ENCODE data around the gene LEFTY2. TPM values are rescaled to one million over a fixed set of nuclear protein-coding genes. Genes with fewer than 3 reads are reported as not detected.
"Not testable (repeated sequence)": the region's sequence is repeated elsewhere in the genome, so short reads cannot be mapped to it uniquely, and the experiment has no call there.

LEFTY2 gene, protein sequence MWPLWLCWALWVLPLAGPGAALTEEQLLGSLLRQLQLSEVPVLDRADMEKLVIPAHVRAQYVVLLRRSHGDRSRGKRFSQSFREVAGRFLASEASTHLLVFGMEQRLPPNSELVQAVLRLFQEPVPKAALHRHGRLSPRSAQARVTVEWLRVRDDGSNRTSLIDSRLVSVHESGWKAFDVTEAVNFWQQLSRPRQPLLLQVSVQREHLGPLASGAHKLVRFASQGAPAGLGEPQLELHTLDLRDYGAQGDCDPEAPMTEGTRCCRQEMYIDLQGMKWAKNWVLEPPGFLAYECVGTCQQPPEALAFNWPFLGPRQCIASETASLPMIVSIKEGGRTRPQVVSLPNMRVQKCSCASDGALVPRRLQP
- total RNA-seq, result not detected

DNA sequence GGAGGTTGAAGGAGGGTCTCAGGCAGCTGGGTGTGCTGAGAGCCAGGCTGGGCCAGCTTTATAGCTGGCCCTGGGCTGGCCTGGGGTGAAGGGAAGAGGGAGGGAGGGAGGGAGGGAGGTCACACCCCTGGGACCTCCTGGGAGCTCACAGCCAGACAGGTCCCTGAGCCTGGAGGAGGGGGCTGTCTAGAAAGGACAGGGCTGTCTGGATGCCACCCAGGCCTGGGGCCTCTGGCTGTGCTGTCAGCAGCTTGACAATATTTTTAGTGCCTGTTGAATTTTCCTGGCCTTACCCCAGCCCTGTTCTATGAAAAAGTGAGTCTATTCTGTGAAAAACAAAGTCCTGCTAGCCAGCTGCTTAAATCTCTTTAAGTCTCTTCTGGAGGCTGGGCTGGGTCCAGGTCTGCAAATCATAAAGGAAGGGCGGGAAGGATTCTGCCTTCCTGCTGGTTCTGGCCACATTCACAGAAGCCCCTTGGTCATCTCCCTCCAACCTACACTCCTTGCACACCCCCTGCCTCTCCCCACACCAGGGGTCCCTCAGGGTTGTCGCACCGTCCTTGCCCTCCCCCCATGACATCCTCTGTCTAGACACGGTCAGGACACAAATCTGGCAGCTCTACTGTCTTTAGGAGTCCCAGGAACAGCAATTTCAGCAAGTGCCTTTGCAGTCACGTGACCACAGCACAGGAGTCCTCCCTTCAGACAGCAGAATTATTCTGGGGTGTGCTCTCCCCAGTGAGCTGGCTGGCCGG is at the start of gene LEFTY2:
TSS of gene LEFTY2 (minus strand) at position 34 of the 755 bp plus-strand sequence. CDS start 80 bp downstream, outside the sequence.
- no peak for DNase-seq (ENCODE audit: low spot score)

DNA sequence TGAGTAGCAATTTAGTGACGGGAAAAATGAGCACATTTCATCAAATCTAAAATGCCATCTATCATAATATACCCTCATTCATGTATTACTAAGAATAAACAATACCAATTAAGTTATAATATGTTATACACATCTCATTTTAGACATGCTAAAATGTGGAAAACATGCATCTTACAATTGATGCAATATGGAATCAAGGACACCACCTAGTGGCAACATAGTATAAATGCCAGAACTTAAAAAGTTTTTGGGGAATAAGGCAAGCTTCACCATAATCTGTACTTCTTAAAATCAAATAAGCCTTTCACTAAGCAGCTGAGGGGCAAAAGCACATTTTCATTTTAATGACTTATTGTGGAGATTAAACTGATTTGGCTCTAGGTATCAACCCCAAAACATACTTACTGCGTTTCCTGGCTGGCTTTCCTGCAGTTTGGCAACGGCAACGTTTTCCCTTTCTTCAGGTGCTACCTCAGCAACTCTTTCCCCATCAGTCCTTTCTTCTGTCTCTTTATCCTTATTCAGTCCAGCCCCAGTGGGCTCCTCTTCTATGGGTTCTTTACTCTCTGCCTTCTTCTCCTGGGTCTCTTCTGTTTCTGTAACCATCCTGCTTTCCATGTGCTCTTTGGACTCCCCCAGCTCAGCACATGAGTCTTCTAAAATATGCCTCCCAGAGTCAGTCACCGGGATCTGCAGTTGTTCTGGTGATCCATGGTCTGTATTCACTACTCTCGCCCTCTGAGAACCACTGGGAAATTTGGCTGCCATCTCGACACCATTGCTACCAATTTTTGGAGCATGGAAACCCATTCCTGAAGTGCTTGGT is 46.7 kb upstream of the LEFTY2 start:
- no peak for DNase-seq (ENCODE audit: low spot score)
- ATAC-seq, result peak; percentile 85

More for the DNA sequence above, at the start of gene LEFTY2:
- no peak for ATAC-seq

DNA sequence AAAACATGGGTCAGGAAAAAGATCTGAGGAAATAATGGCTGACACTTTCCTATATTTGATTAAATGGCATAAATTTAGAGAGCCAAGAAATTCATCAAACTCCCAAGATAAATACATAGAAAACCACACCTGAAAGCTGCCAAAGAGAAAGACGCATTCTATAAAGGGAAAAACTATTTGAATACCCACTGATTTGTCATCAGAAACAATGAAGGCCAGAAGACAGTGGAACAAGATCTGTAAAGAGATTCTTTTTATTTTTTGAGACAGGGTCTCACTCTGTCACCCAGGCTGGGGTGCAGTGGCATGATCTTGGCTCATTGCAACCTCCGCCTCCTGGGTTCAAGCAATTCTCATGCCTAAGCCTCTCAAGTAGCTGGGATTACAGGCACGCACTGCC is 40.7 kb upstream of the LEFTY2 start:
- no peak for DNase-seq (ENCODE audit: low spot score)
- ATAC-seq, result no peak

DNA sequence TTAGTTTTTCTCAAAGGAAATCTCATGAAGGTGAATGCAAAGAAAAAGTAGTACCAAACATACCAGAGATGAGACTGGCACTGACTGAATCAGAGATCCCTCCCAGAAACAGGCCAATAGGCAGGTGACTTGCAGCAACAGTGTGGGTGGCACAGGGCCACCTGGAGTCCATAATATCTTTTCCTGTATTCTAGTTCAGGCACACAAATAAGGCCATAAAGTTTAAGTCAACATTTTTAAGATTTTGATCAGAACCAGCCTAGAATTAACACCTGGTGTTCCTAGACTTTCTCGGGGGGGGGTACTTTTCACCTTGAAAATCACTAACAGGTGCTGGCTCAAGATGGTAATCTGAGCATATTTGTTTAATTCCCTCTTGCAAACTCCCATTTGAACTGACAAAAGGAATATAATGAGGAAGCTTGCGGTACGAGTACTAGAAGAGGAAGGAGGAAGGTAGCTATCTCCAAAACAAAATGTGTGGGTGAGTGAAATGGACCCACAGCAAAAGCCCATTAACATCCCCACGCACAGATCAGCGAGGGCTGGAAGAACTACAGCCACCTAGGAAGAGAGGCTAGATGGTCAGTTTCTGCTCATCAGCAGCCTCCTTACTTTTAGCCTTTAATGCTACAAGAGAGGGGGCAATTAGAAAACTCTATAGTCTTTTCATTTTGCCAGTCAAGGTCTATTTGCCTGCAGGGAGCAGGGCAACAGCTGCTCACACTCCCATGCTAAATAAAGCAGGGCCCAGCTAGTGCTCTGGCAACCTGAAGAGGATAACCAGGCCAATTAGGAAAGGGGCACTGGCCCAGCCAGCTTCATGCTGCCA is 39.2 kb upstream of the LEFTY2 start:
- no peak for DNase-seq (ENCODE audit: low spot score)
- no peak for ATAC-seq

DNA sequence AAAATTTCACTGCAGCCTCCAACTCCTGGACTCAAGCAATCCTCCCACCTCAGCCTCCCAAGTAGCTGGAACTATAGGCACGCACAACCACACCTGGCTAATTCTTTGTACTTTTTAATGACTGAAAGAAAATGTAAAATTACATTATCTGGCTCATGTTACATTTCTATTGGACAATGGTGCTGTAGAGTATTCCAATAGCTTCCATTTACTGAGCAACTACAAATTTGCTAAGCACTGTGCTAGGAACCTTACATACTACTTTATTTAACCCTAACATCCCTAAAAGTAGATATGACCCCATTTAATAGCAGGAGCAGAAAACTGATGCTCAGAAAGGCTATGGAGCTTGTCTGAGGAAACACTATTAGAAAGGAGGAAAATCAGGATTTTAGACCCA is 38.4 kb upstream of the LEFTY2 start:
- DNase-seq (ENCODE audit: low spot score), result no peak
- no peak for ATAC-seq

DNA sequence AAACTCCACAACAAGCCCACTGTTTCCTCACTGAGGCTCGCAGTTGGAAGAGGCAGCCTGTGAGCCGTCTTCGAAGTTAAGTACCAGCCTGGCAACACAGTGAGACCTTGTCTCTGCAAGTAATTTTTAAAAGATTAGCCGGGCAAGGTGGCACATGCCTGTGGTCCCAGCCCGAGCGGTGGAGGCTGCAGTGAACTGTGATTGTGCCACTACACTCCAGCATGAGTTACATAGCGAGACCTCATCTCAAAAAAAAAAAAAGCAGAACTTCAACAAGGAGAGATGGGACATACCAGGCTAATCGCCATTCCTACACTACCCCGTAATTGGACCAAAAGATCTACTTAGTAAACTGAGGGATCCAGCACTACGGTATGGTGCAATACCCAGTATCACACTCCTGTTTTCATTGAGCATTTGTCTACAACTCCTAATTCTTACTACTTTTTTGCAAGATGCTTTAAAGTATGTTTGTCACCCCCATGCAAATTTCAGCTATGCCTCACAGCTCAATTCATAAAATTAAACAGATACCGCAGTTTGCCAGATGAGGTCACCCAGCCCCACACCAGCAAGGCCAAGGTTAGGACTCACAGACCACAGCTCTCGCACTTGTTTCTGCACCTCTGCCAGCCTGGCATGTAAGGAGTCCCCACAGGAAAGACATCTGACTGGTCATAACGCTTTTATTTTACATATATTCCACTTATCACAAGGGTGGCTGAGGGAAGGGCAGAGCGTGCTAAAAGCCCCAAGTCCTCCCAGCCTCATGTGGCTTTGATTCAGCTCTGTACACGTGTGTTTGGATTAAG is 37.1 kb upstream of the LEFTY2 start:
- DNase-seq (ENCODE audit: low spot score) (no peak), ATAC-seq (no peak)

DNA sequence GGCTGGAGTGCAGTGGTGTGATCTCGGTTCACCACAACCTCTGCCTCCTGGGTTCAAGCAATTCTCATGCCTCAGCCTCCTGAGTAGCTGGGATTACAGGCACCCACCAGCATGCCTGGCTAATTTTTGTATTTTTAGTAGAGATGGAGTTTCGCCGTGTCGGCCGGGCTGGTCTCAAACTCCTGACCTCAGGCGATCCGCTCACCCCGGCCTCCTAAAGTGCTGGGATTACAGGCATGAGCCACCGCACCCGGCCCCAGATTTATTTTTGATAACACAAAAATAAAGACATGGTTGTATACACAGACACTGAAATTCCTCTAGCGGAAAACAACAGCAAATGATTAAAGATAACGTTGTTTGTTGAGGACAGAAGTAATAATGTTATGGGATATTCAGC is 34.1 kb upstream of the LEFTY2 start:
- not testable (repeated sequence) for ATAC-seq; DNase-seq (ENCODE audit: low spot score)

DNA sequence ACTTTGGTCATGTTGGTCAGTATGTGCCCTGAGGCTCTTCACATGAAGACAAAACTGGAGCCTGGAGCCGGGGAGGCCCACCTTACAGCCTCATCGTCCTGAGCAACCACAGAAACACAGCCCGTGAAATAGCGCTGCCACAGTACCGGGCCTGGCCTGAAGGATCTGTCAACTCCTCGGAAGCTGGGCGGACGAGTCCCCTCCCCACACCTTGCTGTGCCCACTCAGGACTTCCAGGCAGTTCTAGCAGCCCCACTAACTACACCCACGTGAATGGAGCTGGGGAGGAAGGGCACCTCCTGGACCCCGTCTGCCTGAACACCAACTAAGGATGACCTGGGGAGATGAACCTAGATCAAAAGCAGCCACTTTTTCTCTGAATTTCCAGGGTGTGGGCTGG is 33.4 kb upstream of the LEFTY2 start:
- ATAC-seq (no peak), DNase-seq (ENCODE audit: low spot score) (no peak)

DNA sequence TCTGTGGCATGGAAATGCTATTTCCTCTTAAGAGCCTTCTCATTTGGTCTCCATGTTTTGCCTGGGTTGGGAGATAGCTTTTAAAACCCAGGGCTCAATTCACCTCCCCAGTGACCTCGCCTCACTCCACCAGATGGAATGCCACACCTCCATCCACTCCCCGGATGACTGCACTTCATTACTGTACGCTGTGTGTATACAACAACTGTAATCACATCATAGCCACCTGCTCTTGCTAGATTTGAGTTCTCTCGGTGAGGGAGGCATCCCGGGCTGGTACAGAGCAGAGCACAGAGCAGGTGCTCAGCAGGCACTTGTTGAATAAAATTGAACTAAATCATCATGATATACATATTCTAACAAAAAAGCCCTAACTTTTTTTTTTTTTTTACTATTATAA is 32.1 kb upstream of the LEFTY2 start:
- no peak for DNase-seq (ENCODE audit: low spot score)
- ATAC-seq, result no peak

DNA sequence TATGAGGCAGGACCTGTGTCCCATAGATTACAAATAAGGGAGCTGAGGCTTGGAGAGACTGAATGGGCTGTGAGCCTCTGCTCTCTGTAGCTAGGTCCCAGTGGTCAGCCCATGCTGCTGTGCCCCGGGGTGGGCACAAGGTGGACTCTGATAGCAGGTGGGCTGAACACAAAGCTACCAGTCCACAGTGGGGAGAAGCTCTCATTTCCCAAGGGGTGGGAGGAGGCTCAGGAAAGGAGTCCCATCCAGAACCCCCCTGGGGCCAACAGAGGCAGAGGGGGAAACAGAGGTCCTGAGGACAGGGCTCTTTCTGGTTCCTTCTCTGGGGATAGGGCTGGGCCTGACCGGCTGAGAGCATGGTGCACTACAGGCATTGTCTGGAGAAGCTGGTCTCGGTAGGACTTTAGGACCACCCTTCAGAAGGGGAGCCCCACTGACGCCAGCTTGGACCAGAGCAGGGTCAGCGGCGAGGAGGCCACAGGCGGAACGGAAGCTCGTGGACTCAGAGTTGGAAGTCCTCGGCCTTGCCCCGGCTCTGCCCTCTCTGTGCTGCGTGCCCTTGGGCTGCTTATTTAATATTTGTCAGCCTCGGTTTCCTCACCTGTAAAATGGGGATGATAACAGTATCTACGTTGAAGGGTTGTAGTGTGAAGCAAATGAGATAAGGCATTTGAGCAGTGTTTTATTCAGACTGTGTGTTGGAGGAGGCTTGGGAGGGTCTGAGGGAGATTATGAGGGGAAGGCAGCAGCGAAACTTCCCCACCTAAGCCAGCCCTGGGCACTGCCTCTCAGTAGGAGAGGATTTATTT is 31.5 kb upstream of the LEFTY2 start:
- ATAC-seq (no peak), DNase-seq (ENCODE audit: low spot score) (no peak)

DNA sequence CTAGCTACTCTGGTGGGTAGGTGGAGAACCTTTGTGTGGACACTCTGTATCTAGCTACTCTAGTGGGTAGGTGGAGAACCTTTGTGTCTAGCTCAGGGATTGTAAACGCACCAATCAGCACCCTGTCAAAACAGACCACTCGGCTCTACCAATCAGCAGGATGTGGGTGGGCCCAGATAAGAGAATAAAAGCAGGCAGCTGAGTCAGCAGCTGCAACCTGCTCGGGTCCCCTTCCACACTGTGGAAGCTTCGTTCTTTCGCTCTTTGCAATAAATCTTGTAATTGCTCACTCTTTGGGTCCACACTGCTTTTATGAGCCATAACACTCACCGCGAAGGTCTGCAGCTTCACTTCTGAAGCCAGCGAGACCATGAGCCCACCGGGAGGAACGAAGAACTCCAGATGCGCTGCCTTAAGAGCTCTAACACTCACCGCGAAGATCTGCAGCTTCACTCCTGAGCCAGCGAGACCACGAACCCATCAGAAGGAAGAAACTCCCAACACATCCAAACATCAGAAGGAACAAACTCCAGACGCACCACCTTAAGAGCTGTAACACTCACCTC is 29.7 kb upstream of the LEFTY2 start:
- ATAC-seq; DNase-seq (ENCODE audit: low spot score): not testable (repeated sequence)

DNA sequence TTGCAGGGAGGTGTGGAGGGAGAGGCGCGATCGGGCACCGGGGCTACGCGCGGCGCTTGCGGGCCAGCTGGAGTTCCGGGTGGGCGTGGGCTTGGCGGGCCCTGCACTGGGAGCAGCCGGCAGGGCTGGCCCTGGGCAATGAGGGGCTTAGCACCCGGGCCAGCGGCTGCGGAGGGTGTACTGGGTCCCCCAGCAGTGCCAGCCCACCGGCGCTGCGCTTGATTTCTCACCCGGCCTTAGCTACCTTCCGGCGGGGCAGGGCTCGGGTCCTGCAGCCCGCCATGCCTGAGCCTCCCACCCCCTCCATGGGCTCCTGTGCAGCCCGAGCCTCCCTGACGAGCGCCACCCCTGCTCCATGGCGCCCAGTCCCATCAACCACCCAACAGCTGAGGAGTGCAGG is 28.7 kb upstream of the LEFTY2 start:
- ATAC-seq; DNase-seq (ENCODE audit: low spot score): not testable (repeated sequence)

DNA sequence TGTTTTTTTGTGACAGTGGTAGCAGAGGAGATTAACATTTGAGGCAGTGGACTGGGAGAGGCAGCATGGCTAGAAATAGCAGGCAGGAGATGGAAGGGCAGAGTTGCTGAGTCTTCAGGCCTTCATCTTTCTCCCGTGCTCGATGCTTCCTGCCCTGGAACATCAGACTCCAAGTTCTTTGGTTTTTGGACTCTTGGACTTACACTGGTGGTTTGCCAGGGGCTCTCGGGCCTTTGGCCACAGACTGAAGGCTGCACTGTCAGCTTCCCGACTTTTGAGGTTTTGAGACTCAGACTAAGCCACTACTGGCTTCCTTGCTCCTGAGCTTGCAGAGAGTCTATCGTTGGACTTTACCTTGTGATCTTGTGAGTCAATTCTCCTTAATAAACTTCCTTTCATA is 24.2 kb upstream of the LEFTY2 start:
- DNase-seq (ENCODE audit: low spot score), result peak; percentile 67
- ATAC-seq, result peak; percentile 69

DNA sequence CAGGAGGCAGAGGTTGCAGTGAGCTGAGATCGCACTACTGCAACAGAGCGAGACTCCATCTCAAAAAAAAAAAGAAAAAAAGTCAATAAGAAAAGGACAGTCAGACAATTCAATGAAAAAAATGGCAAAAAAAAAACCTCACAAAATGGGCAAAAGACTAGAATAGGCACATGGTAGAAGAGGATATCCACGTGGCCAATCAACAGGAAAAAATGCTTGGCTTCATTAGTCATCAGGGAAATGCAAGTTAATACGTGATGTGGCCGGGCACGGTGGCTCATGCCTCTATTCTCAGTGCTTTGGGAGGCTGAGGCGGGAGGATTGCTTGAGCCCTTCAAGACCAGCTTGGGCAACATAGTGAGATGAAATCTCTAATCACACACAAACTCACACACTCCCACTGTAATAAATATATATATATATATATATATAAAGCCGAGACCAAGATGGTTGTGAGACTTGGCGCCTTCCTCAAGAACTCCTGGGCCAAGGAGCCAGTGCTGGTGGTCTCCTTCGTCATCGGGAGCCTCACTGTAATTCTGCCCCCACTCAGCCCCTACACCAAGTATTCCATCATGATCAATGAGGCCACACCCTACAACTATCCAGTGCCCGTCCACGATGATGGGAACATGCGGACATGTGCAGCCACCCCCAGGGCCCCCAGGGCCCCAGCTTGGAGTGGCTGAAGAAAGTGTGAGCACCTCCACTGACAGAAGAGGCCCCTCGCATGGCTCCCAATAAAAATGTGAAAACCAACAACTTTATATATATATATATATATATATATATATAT is 22.9 kb upstream of the LEFTY2 start:
- no peak for ATAC-seq
- DNase-seq (ENCODE audit: low spot score), result no peak

DNA sequence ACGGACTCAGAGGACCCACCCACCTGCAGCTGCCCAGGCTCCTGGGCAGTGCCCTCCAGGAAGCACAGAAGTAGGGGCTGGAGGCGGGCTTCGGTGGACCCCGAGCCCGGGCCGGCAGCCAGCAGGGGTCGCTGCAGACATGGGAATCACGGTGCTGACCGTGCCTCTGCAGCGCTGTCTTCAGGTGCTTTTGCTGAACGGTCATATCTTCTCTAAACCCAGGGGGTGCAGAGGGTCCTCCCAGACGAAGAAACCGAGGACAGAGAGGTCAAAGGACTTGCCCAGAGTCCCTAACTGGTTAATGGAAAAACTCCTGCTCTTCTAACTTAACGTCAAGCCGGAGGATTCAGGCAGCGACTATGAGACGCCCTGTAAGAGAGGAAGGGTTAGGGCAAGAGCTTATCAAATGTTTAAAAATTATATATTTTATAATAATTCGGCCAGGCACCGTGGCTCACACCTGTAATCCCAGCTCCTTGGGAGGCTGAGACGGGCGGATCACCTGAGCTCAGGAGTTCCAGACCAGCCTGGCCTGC is 21.5 kb upstream of the LEFTY2 start:
- DNase-seq (ENCODE audit: low spot score), result no peak
- ATAC-seq, result peak; percentile 73

DNA sequence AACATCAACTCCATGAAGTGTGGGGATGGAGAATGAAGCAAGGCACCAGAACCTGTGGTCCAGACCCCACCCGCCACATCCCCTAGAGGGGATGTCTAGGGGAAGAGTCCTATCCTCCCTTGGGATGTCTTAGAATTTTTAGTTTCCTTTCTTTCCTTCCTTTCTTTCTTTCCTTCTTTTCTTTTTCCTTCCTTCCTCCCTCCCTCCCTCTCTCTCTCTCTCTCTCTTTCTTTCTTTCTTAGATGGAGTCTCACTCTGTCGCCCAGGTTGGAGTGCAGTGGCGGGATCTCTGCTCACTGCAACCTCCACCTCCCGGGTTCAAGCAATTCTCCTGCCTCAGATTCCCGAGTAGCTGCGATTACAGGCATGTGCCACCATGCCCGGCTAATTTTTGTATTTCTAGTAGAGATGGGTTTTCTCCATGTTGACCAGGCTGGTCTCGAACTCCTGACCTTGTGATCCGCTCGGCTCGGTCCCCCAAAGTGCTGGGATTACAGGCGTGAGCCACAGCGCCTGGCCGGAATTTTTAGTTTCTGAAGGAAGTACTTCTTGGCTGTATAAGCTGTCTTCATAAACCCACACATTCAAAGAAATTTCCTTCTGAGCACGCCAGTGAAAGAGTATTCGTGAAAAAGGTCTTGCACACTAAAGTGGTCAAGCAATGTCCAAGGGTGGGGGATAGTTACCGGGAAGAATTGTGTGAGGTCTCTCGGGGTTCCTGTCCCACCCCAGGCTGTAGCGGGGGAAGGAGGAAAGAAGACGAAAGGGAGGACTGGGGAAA is 20.8 kb upstream of the LEFTY2 start:
- no peak for ATAC-seq
- DNase-seq (ENCODE audit: low spot score), result no peak

DNA sequence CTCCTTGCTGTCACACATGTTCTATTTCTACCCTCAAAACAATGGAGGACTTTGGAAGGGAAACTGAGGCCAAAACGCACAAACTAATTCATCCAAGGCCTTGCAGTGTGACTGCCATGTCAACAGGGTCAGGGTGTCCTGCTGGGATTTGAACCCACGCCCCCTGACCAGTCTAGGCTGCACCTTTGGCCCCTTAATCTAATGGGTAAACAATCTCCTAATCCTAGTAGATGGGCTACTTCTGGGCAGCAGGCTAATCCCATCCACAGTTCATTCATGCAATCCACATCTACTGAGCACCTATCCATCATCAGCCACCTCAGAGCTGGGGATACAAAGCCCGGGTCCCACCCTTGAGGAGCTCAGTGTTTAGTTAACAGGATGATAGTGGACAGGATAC is 17.0 kb upstream of the LEFTY2 start:
- DNase-seq (ENCODE audit: low spot score) (no peak), ATAC-seq (no peak)

All from left lobe of liver (tissue), 2 donors.